ENCODE results near the gene SLC7A9. TPM values are rescaled to one million over a fixed set of nuclear protein-coding genes. Genes with fewer than 3 reads are reported as not detected.
"Not testable (repeated sequence)": the region's sequence is repeated elsewhere in the genome, so short reads cannot be mapped to it uniquely, and the experiment has no call there.

The SLC7A9 gene
- total RNA-seq, 2 experiments from 2014 or later, result 0.14 TPM; not detected in 1

- no peak for ATAC-seq
- peaks cover 3% of the 10 kb centered on the region for H3K4me1 Mint-ChIP-seq
- POLR2A ChIA-PET, result no interaction called here
- no peak overlapping the region for H3K27ac Mint-ChIP-seq
- H3K4me3 Mint-ChIP-seq, result no peak overlapping the region
- no peaks in the 10 kb centered on the region for H3K9me3 Mint-ChIP-seq (ENCODE audit: low read depth)
- H3K27me3 Mint-ChIP-seq, result no peaks in the 10 kb centered on the region
- H3K36me3 Mint-ChIP-seq (ENCODE audit: low read depth), result no peaks in the 10 kb centered on the region
- intact Hi-C loops (cut with DNase I, micrococcal nuclease), result no loop called here
- CTCF ChIA-PET, result no interaction called here
- no peak for DNase-seq
Observed at GRCh38 chr19:32870981-32871451, 1.4 kb upstream of the SLC7A9 start.

GRCh38 chr19:32869966-32870573, 503 bp upstream of the SLC7A9 start:
- ChIA-PET CTCF (interaction anchor here (0.6 kb wide), 1 partner anchor 17 kb away, joined by 3 read pairs; no protein-coding TSS in a partner anchor), POLR2A (interaction anchor here (0.6 kb wide), 1 partner anchor 14 kb away, joined by 6 read pairs; no protein-coding TSS in a partner anchor)
- H3K9me3 Mint-ChIP-seq (ENCODE audit: low read depth), result no peaks in the 10 kb centered on the region
- ATAC-seq (no peak), DNase-seq (no peak)
- no peaks in the 10 kb centered on the region for H3K27me3 Mint-ChIP-seq
- H3K27ac Mint-ChIP-seq, result no peak overlapping the region
- intact Hi-C loops (cut with DNase I, micrococcal nuclease), result no loop called here
- no peak overlapping the region for H3K4me3 Mint-ChIP-seq
- H3K36me3 Mint-ChIP-seq (ENCODE audit: low read depth), result no peaks in the 10 kb centered on the region
- peaks cover 3% of the 10 kb centered on the region for H3K4me1 Mint-ChIP-seq

- H3K4me3 Mint-ChIP-seq, result no peak overlapping the region
- POLR2A ChIA-PET, result no interaction called here
- no peak for ATAC-seq
- DNase-seq, result no peak
- intact Hi-C loops (cut with DNase I, micrococcal nuclease), result no loop called here
- no peaks in the 10 kb centered on the region for H3K4me1 Mint-ChIP-seq
- H3K36me3 Mint-ChIP-seq (ENCODE audit: low read depth), result no peaks in the 10 kb centered on the region
- H3K9me3 Mint-ChIP-seq (ENCODE audit: low read depth), result no peaks in the 10 kb centered on the region
- H3K27ac Mint-ChIP-seq, result no peak overlapping the region
- no peaks in the 10 kb centered on the region for H3K27me3 Mint-ChIP-seq
- CTCF ChIA-PET, result no interaction called here
Observed at GRCh38 chr19:32868206-32868950, 1.2 kb downstream of the SLC7A9 start.

- H3K27ac Mint-ChIP-seq; H3K36me3 Mint-ChIP-seq (ENCODE audit: low read depth); DNase-seq; H3K9me3 Mint-ChIP-seq (ENCODE audit: low read depth); CTCF ChIA-PET; POLR2A ChIA-PET; H3K4me3 Mint-ChIP-seq; intact Hi-C loops (cut with DNase I, micrococcal nuclease); H3K4me1 Mint-ChIP-seq; H3K27me3 Mint-ChIP-seq; ATAC-seq: not testable (repeated sequence)
Observed at GRCh38 chr19:32867436-32867835, 2.1 kb downstream of the SLC7A9 start.

GRCh38 chr19:32866564-32867265, 2.9 kb downstream of the SLC7A9 start:
- DNase-seq (no peak), ATAC-seq (no peak)
- no peak overlapping the region for H3K4me3 Mint-ChIP-seq
- intact Hi-C loops (cut with DNase I, micrococcal nuclease), result no loop called here
- no peaks in the 10 kb centered on the region for H3K9me3 Mint-ChIP-seq (ENCODE audit: low read depth)
- H3K36me3 Mint-ChIP-seq (ENCODE audit: low read depth), result no peaks in the 10 kb centered on the region
- CTCF ChIA-PET, result interaction anchor here (0.7 kb wide), 1 partner anchor 325 kb away, joined by 3 read pairs; no protein-coding TSS in a partner anchor
- no peaks in the 10 kb centered on the region for H3K27me3 Mint-ChIP-seq
- no peak overlapping the region for H3K27ac Mint-ChIP-seq
- H3K4me1 Mint-ChIP-seq, result no peaks in the 10 kb centered on the region
- POLR2A ChIA-PET, result no interaction called here

- intact Hi-C loops (cut with DNase I, micrococcal nuclease), result no loop called here
- POLR2A ChIA-PET, result no interaction called here
- CTCF ChIA-PET, result interaction anchor here (0.7 kb wide), 1 partner anchor 326 kb away, joined by 3 read pairs; no protein-coding TSS in a partner anchor
Observed at GRCh38 chr19:32866061-32866460, 3.5 kb downstream of the SLC7A9 start.

GRCh38 chr19:32865326-32865725, 4.2 kb downstream of the SLC7A9 start:
- no peaks in the 10 kb centered on the region for H3K36me3 Mint-ChIP-seq (ENCODE audit: low read depth)
- no peak overlapping the region for H3K27ac Mint-ChIP-seq
- H3K4me3 Mint-ChIP-seq, result no peak overlapping the region
- CTCF ChIA-PET, result interaction anchor here (1.0 kb wide), 1 partner anchor 175 kb away, joined by 5 read pairs; no protein-coding TSS in a partner anchor
- DNase-seq (no peak), ATAC-seq (no peak)
- intact Hi-C loops (cut with DNase I, micrococcal nuclease), result no loop called here
- no peaks in the 10 kb centered on the region for H3K9me3 Mint-ChIP-seq (ENCODE audit: low read depth)
- POLR2A ChIA-PET, result no interaction called here
- no peaks in the 10 kb centered on the region for H3K4me1 Mint-ChIP-seq
- no peaks in the 10 kb centered on the region for H3K27me3 Mint-ChIP-seq

More at GRCh38 chr19:32866061-32866460, 3.5 kb downstream of the SLC7A9 start:
- Mint-ChIP-seq H3K4me1 (no peaks in the 10 kb centered on the region), H3K9me3 (ENCODE audit: low read depth) (no peaks in the 10 kb centered on the region), H3K27me3 (no peaks in the 10 kb centered on the region), H3K36me3 (ENCODE audit: low read depth) (no peaks in the 10 kb centered on the region), H3K4me3 (no peak overlapping the region), H3K27ac (no peak overlapping the region)
- no peak for ATAC-seq
- no peak for DNase-seq

- no peak overlapping the region for H3K27ac Mint-ChIP-seq
- DNase-seq, result no peak
- no peaks in the 10 kb centered on the region for H3K36me3 Mint-ChIP-seq (ENCODE audit: low read depth)
- H3K4me3 Mint-ChIP-seq, result no peak overlapping the region
- ChIA-PET CTCF (interaction anchor here (0.6 kb wide), 2 partner anchors 66 to 160 kb away, joined by 3 read pairs; no protein-coding TSS in a partner anchor), POLR2A (no interaction called here)
- H3K27me3 Mint-ChIP-seq, result no peaks in the 10 kb centered on the region
- no peak for ATAC-seq
- no peaks in the 10 kb centered on the region for H3K4me1 Mint-ChIP-seq
- H3K9me3 Mint-ChIP-seq (ENCODE audit: low read depth), result no peaks in the 10 kb centered on the region
- intact Hi-C loops (cut with DNase I, micrococcal nuclease), result no loop called here
Observed at GRCh38 chr19:32864318-32865007, 5.1 kb downstream of the SLC7A9 start.

GRCh38 chr19:32863841-32864240, 5.7 kb downstream of the SLC7A9 start:
- CTCF ChIA-PET, result interaction anchor here (0.6 kb wide), 1 partner anchor 161 kb away, joined by 3 read pairs; no protein-coding TSS in a partner anchor
- POLR2A ChIA-PET, result no interaction called here
- H3K27ac Mint-ChIP-seq, result no peak overlapping the region
- H3K36me3 Mint-ChIP-seq (ENCODE audit: low read depth), result no peaks in the 10 kb centered on the region
- H3K4me3 Mint-ChIP-seq, result no peak overlapping the region
- no peaks in the 10 kb centered on the region for H3K9me3 Mint-ChIP-seq (ENCODE audit: low read depth)
- no peaks in the 10 kb centered on the region for H3K27me3 Mint-ChIP-seq
- ATAC-seq (no peak), DNase-seq (no peak)
- intact Hi-C loops (cut with DNase I, micrococcal nuclease), result no loop called here
- no peaks in the 10 kb centered on the region for H3K4me1 Mint-ChIP-seq

- POLR2A ChIA-PET, result no interaction called here
- Mint-ChIP-seq H3K4me3 (no peak overlapping the region), H3K9me3 (ENCODE audit: low read depth) (no peaks in the 10 kb centered on the region), H3K27ac (no peak overlapping the region), H3K27me3 (no peaks in the 10 kb centered on the region), H3K36me3 (ENCODE audit: low read depth) (no peaks in the 10 kb centered on the region), H3K4me1 (no peaks in the 10 kb centered on the region)
- DNase-seq (no peak), ATAC-seq (no peak)
- CTCF ChIA-PET, result no interaction called here
- intact Hi-C loops (cut with DNase I, micrococcal nuclease), result no loop called here
Observed at GRCh38 chr19:32863301-32863700, 6.3 kb downstream of the SLC7A9 start.

GRCh38 chr19:32862741-32863140, 6.8 kb downstream of the SLC7A9 start:
- CTCF ChIA-PET, result no interaction called here
- intact Hi-C loops (cut with DNase I, micrococcal nuclease), result no loop called here

More at GRCh38 chr19:32862741-32863140, 6.8 kb downstream of the SLC7A9 start:
- Mint-ChIP-seq H3K36me3 (ENCODE audit: low read depth) (no peaks in the 10 kb centered on the region), H3K27me3 (no peaks in the 10 kb centered on the region), H3K4me1 (no peaks in the 10 kb centered on the region), H3K4me3 (no peak overlapping the region), H3K27ac (no peak overlapping the region), H3K9me3 (ENCODE audit: low read depth) (no peaks in the 10 kb centered on the region)
- POLR2A ChIA-PET, result no interaction called here
- ATAC-seq (no peak), DNase-seq (no peak)

Data from activated CD4-positive, alpha-beta T cell treated with anti-CD3 and anti-CD28 coated beads for 36 hours (primary cell).